ACC112 (cell line): ENCODE data around the gene SSR4.

Experiments used
- H2AFZ ChIP-seq: fragments of 200-600 bp; sonication (generic); one replicate; pipeline ENCODE4 v1.6.0; 2017; ENCODE audit warnings: antibody characterized with exemption, low read length; ENCODE audit not compliant: unreplicated experiment
- H3K27ac ChIP-seq: fragments of 200-600 bp; sonication (generic); 2 replicates; pipeline ENCODE4 v1.5.1; 2014; ENCODE audit warnings: low read depth, mild to moderate bottlenecking, antibody characterized with exemption, low read length, moderate library complexity
- H3K27me3 ChIP-seq: fragments of 200-600 bp; sonication (generic); 2 replicates; pipeline ENCODE4 v1.6.1; 2014; ENCODE audit warnings: mild to moderate bottlenecking, antibody characterized with exemption, low read length, moderate library complexity, mixed read lengths; ENCODE audit not compliant: insufficient read depth
- H3K36me3 ChIP-seq: fragments of 200-600 bp; sonication (generic); 2 replicates; pipeline ENCODE4 v1.6.1; 2016; ENCODE audit warnings: mild to moderate bottlenecking, antibody characterized with exemption, low read length, moderate library complexity, mixed read lengths; ENCODE audit not compliant: insufficient read depth
- H3K4me1 ChIP-seq: fragments of 200-600 bp; sonication (generic); one replicate; pipeline ENCODE4 v1.6.1; 2016; ENCODE audit warnings: low read length, mixed read lengths; ENCODE audit not compliant: insufficient read depth, unreplicated experiment, control insufficient read depth
- H3K4me3 ChIP-seq: fragments of 200-600 bp; sonication (generic); 2 replicates; pipeline ENCODE4 v1.5.1; 2014; ENCODE audit warnings: mild to moderate bottlenecking, low read depth, low read length
- H3K79me2 ChIP-seq: fragments of 200-600 bp; sonication (generic); one replicate; pipeline ENCODE4 v1.6.0; 2016; ENCODE audit warnings: low read length; ENCODE audit not compliant: control insufficient read depth, unreplicated experiment, insufficient read depth

Gene SSR4

DNA sequence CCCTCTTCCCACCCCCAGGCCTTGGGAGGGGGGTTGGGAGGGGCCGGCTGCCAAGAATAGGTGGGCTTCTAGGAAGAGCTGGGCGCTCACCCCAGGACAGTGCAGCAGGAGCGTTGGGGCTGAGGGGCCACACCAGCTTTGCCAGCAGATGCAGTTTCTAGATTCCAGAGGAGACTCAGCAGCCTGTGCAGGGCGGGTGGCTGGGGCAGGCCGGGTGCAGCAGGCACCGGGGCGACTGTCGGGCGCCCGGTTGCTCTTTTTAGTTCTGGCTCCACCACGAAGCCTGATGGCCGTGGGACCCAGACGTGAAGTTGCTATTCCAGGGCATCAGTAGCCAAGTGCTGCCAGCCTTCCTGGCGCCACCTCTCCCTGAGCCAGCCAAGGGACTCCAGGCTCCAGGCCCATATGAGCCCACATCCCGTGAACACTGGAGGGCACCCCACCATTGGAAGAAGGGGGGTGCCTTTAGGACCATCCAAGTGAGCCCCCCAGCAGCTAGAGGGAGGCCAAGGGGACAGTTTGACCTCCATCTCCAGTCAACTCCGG, 5.8 kb downstream of the SSR4 start:
- Histone ChIP-seq H3K36me3 (no peaks in the 10 kb centered on the region), H3K4me1 (peaks cover 3% of the 10 kb centered on the region), H3K27me3 (no peaks in the 10 kb centered on the region)

DNA sequence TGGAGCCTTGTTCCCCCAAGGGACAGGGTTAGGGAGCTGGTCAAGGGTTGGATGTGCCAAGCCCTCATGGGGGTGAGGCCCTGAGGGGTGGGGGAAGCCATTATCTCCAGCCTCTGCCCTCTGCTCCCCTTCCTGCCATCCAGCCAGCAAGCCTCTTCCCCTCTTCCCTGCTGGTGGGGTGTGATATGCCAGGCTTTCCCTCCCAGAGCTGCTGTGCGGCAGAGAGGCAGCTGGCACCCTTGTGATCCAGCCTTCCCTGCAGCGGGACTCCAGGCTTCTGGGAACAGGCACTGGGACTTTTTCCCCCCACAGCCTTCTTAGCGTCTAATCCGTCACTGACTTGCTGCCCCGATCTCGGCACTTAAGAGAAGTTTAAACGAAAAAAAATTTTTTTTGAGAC, 6.3 kb downstream of the SSR4 start:
- peaks cover 6% of the 10 kb centered on the region for H3K79me2 ChIP-seq
- H2AFZ ChIP-seq, result no peak overlapping the region
- peaks cover 3% of the 10 kb centered on the region for H3K4me1 ChIP-seq
- no peak overlapping the region for H3K27ac ChIP-seq
- H3K4me3 ChIP-seq, result no peak overlapping the region
- H3K27me3 ChIP-seq, result no peaks in the 10 kb centered on the region
- H3K36me3 ChIP-seq, result no peaks in the 10 kb centered on the region

More for the DNA sequence above, 5.8 kb downstream of the SSR4 start:
- Histone ChIP-seq H3K79me2 (peaks cover 11% of the 10 kb centered on the region), H3K27ac (no peak overlapping the region), H2AFZ (no peak overlapping the region), H3K4me3 (no peak overlapping the region)

- no peaks in the 10 kb centered on the region for H3K4me1 ChIP-seq
- H2AFZ ChIP-seq, result no peak overlapping the region
- H3K36me3 ChIP-seq, result no peaks in the 10 kb centered on the region
- no peaks in the 10 kb centered on the region for H3K79me2 ChIP-seq
- no peak overlapping the region for H3K4me3 ChIP-seq
- no peak overlapping the region for H3K27ac ChIP-seq
- no peaks in the 10 kb centered on the region for H3K27me3 ChIP-seq
Measured at GRCh38 chrX:153801669-153802068, 7.2 kb downstream of the SSR4 start.

- Histone ChIP-seq H3K27ac (no peak overlapping the region), H3K27me3 (no peaks in the 10 kb centered on the region), H3K36me3 (no peaks in the 10 kb centered on the region), H2AFZ (no peak overlapping the region), H3K79me2 (no peaks in the 10 kb centered on the region), H3K4me3 (no peak overlapping the region), H3K4me1 (no peaks in the 10 kb centered on the region)
Measured at GRCh38 chrX:153802513-153803045, 8.1 kb downstream of the SSR4 start.

DNA sequence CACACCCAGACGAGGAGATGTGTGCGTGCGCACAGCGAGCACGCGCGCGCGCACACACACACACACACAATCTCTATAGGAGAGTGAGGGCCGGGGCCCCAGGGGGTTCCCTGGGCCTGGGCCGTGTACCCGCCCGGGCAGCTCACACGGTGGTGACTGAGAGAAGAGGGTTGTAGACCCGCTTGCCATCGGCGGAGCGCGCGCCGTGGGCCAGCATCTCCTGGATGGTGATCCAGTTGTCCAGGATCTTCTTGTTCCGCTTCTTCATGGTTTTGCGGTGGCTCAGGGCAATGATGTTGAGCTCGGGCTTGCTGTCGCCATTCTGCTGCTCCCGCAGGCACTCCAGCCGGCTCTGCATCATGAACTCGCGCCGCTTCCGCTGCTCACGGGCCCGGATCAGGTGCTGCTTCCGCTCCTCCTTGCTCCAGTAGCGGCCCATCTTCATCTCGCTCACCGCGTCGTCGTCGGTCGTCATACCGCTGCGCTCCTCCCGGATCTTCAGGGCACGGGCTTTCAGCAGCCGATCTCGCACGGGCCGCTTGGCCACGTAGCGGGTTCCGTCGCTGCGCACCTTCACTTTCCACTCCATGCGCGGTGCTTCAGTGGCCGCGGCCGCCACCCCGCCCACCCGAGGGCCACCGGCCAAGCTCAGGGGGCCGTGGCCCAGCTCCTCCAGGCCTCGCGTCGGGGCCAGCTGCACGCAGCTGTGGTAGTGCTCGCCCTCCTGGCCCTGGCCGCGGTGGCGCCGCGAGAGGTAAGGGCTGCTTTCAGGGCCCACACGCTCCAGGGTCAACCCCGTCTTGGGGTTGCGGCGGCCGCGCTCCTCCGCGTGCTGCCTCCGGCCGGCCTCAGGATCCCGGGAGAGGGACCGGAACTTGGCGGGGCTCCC, 9.0 kb downstream of the SSR4 start:
- H3K27me3 ChIP-seq, result no peaks in the 10 kb centered on the region
- H3K27ac ChIP-seq, result no peak overlapping the region
- no peaks in the 10 kb centered on the region for H3K4me1 ChIP-seq
- H3K36me3 ChIP-seq, result no peaks in the 10 kb centered on the region
- no peak overlapping the region for H2AFZ ChIP-seq
- no peaks in the 10 kb centered on the region for H3K79me2 ChIP-seq
- no peak overlapping the region for H3K4me3 ChIP-seq

DNA sequence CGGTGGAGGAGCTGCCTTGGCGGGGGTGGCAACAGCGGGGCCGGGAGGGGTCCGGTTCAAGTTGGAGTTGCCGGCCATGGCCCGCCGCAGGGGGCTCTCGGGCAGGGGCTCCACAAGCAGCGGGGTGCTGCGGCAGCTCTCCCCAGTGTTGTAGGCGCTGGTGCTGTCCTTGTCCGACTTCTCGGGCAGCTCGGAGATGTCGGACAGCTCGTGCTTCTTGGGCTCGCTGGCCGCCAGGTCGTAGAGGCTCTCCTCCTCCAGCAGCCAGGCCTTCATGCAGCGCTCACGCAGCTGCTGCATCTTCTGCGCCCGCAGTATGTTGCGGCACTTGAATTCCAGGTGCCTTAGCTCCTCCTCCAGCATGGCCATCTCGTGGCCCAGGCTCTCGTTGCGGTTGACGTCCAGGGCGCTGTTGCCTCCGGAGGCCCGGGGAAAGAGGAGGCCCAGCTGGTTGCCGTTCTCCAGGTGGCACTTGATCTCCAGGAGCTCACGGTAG, 9.7 kb downstream of the SSR4 start:
- no peaks in the 10 kb centered on the region for H3K27me3 ChIP-seq
- H3K27ac ChIP-seq, result no peak overlapping the region
- H3K4me3 ChIP-seq, result no peak overlapping the region
- H2AFZ ChIP-seq, result no peak overlapping the region
- no peaks in the 10 kb centered on the region for H3K79me2 ChIP-seq
- no peaks in the 10 kb centered on the region for H3K4me1 ChIP-seq
- H3K36me3 ChIP-seq, result no peaks in the 10 kb centered on the region

GRCh38 chrX:153804621-153805020, 10.2 kb downstream of the SSR4 start:
- Histone ChIP-seq H3K4me1 (no peaks in the 10 kb centered on the region), H3K79me2 (no peaks in the 10 kb centered on the region), H3K4me3 (no peak overlapping the region), H2AFZ (no peak overlapping the region), H3K36me3 (no peaks in the 10 kb centered on the region), H3K27me3 (no peaks in the 10 kb centered on the region), H3K27ac (no peak overlapping the region)

- H3K4me3 ChIP-seq, result no peak overlapping the region
- no peaks in the 10 kb centered on the region for H3K36me3 ChIP-seq
- H3K4me1 ChIP-seq, result no peaks in the 10 kb centered on the region
- H2AFZ ChIP-seq, result no peak overlapping the region
- no peak overlapping the region for H3K27ac ChIP-seq
- no peaks in the 10 kb centered on the region for H3K79me2 ChIP-seq
- H3K27me3 ChIP-seq, result no peaks in the 10 kb centered on the region
Measured at GRCh38 chrX:153805436-153805835, 11.0 kb downstream of the SSR4 start.

- Histone ChIP-seq H2AFZ (no peak overlapping the region), H3K27ac (no peak overlapping the region), H3K4me3 (no peak overlapping the region), H3K79me2 (no peaks in the 10 kb centered on the region), H3K27me3 (no peaks in the 10 kb centered on the region), H3K36me3 (no peaks in the 10 kb centered on the region), H3K4me1 (no peaks in the 10 kb centered on the region)
Measured at GRCh38 chrX:153806999-153807575, 12.6 kb downstream of the SSR4 start.

DNA sequence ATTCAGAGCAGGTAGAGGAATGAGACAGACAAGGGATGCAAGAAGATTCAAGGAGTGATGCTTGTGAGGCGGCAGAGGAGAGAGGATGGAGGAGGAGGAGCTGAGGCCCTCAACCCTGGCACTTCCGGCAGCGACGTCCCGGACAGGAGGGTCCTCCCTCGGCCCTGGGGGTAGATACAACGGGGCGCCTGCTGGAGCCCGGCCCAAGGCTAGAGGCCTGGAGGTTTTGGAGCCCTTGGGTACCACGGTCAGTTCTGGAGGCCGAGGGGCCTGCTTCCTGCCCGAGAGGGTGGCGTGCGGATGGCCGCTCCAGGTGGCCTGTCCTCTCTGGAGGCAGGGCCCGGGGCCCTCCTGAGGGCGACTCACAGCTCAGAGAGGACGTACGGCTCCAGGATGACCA, 13.5 kb downstream of the SSR4 start:
- Histone ChIP-seq H3K4me3 (no peak overlapping the region), H3K4me1 (no peaks in the 10 kb centered on the region), H3K27ac (no peak overlapping the region), H2AFZ (no peak overlapping the region), H3K36me3 (no peaks in the 10 kb centered on the region), H3K79me2 (no peaks in the 10 kb centered on the region), H3K27me3 (no peaks in the 10 kb centered on the region)
